ENCODE results near the gene SLC25A47.
A peak's percentile ranks its signal among the peaks of the same experiment; 100 is the strongest.

SLC25A47 gene

GRCh38 chr14:100313464-100314230 lies 9.5 kb upstream of the SLC25A47 start:
- Histone ChIP-seq H3K9me3 (ENCODE audit: severe bottlenecking) (no peaks in the 10 kb centered on the region), H3K36me3 (no peaks in the 10 kb centered on the region), H3K27me3 (ENCODE audit: insufficient read depth, low read depth, severe bottlenecking) (no peaks in the 10 kb centered on the region), H3K27ac (peak overlapping the region; percentile 73), H3K4me3 (ENCODE audit: low read depth, low read length) (no peak overlapping the region)
- no peak for TF ChIP-seq CTCF (IDR thresholded peaks at IDR 0.05; ENCODE audit: low read depth, low read length)
- DNase-seq: peak; percentile 80

- no peak for TF ChIP-seq CTCF (IDR thresholded peaks at IDR 0.05; ENCODE audit: low read depth, low read length)
- Histone ChIP-seq H3K27ac (no peak overlapping the region; the same call in 1 of the 2 replicates), H3K9me3 (ENCODE audit: severe bottlenecking) (no peaks in the 10 kb centered on the region), H3K4me3 (ENCODE audit: low read depth, low read length) (no peak overlapping the region), H3K27me3 (ENCODE audit: insufficient read depth, low read depth, severe bottlenecking) (no peaks in the 10 kb centered on the region), H3K36me3 (no peaks in the 10 kb centered on the region)
- DNase-seq: no peak
Observed at GRCh38 chr14:100314724-100315123, 8.4 kb upstream of the SLC25A47 start.

GRCh38 chr14:100317389-100317788 lies 5.8 kb upstream of the SLC25A47 start:
- no peaks in the 10 kb centered on the region for H3K9me3 ChIP-seq (ENCODE audit: severe bottlenecking)
- DNase-seq: no peak
- no peaks in the 10 kb centered on the region for H3K27me3 ChIP-seq (ENCODE audit: insufficient read depth, low read depth, severe bottlenecking)
- no peak overlapping the region for H3K27ac ChIP-seq
- no peak for TF ChIP-seq CTCF (IDR thresholded peaks at IDR 0.05; ENCODE audit: low read depth, low read length)
- no peak overlapping the region for H3K4me3 ChIP-seq (ENCODE audit: low read depth, low read length)
- no peaks in the 10 kb centered on the region for H3K36me3 ChIP-seq

GRCh38 chr14:100317912-100318808 lies 5.0 kb upstream of the SLC25A47 start:
- Histone ChIP-seq H3K9me3 (ENCODE audit: severe bottlenecking) (no peaks in the 10 kb centered on the region), H3K27ac (no peak overlapping the region), H3K4me3 (ENCODE audit: low read depth, low read length) (no peak overlapping the region), H3K27me3 (ENCODE audit: insufficient read depth, low read depth, severe bottlenecking) (no peaks in the 10 kb centered on the region), H3K36me3 (no peaks in the 10 kb centered on the region)
- peak; percentile 60 for TF ChIP-seq CTCF (IDR thresholded peaks at IDR 0.05; ENCODE audit: low read depth, low read length)
- peak; percentile 55 for DNase-seq

- no peak overlapping the region for H3K4me3 ChIP-seq (ENCODE audit: low read depth, low read length)
- H3K9me3 ChIP-seq (ENCODE audit: severe bottlenecking): no peaks in the 10 kb centered on the region
- TF ChIP-seq CTCF (IDR thresholded peaks at IDR 0.05; ENCODE audit: low read depth, low read length): no peak
- no peak overlapping the region for H3K27ac ChIP-seq
- no peaks in the 10 kb centered on the region for H3K27me3 ChIP-seq (ENCODE audit: insufficient read depth, low read depth, severe bottlenecking)
- no peaks in the 10 kb centered on the region for H3K36me3 ChIP-seq
- DNase-seq: no peak
Observed at GRCh38 chr14:100320157-100320856, 2.8 kb upstream of the SLC25A47 start.

All from WERI-Rb-1 (cell line).